Parathyroid adenoma (tissue), 2 donors: ENCODE results near the gene SLC24A3.

ENCODE experiments used
- H2AFZ ChIP-seq: fragments of 300-600 bp; sonication (generic); one replicate; pipeline ENCODE4 v1.7.0; 2017; ENCODE audit warnings: antibody characterized with exemption, mild to moderate bottlenecking
- H3K27ac ChIP-seq: fragments of 300-600 bp; sonication (generic); one replicate; pipeline ENCODE4 v1.7.0; 2017
- H3K27me3 ChIP-seq: fragments of 300-600 bp; sonication (generic); one replicate; pipeline ENCODE4 v1.7.0; 2017; ENCODE audit warnings: low read length; ENCODE audit not compliant: control insufficient read depth, insufficient read depth
- H3K36me3 ChIP-seq: fragments of 300-600 bp; sonication (generic); one replicate; pipeline ENCODE4 v1.7.0; 2017; ENCODE audit warnings: low read length; ENCODE audit not compliant: control insufficient read depth, insufficient read depth
- H3K4me1 ChIP-seq: fragments of 300-600 bp; sonication (generic); one replicate; pipeline ENCODE4 v1.7.0; 2017; ENCODE audit warnings: control low read depth
- H3K4me2 ChIP-seq: fragments of 300-600 bp; sonication (generic); one replicate; pipeline ENCODE4 v1.7.0; 2017; ENCODE audit warnings: low read length
- H3K4me3 ChIP-seq: fragments of 300-600 bp; sonication (generic); one replicate; pipeline ENCODE4 v1.7.0; 2017; ENCODE audit warnings: low read depth, low read length
- H3K79me2 ChIP-seq: fragments of 300-600 bp; sonication (generic); one replicate; pipeline ENCODE4 v1.7.0; 2017; ENCODE audit warnings: control low read depth
- H3K9ac ChIP-seq: fragments of 300-600 bp; sonication (generic); one replicate; pipeline ENCODE4 v1.7.0; 2017; ENCODE audit warnings: mild to moderate bottlenecking
- H3K9me3 ChIP-seq: fragments of 300-600 bp; sonication (generic); one replicate; pipeline ENCODE4 v1.7.0; 2017; ENCODE audit warnings: low read length; ENCODE audit not compliant: control insufficient read depth
- CTCF ChIP-seq: fragments of 300-600 bp; sonication (generic); IDR thresholded peaks from one replicate; pipeline ENCODE4 v1.7.0; 2017; ENCODE audit warnings: antibody characterized with exemption, mild to moderate bottlenecking
- donor health status: primary hyperparathyroidism.

Gene SLC24A3

GRCh38 chr20:19491241-19491640 lies 278.8 kb downstream of the SLC24A3 start:
- H2AFZ ChIP-seq = no peak overlapping the region
- H3K4me2 ChIP-seq = no peak overlapping the region
- no peaks in the 10 kb centered on the region for H3K27me3 ChIP-seq
- no peaks in the 10 kb centered on the region for H3K79me2 ChIP-seq
- H3K36me3 ChIP-seq = no peaks in the 10 kb centered on the region
- H3K4me1 ChIP-seq = no peaks in the 10 kb centered on the region
- no peak overlapping the region for H3K4me3 ChIP-seq
- no peak overlapping the region for H3K27ac ChIP-seq
- no peak overlapping the region for H3K9ac ChIP-seq
- no peaks in the 10 kb centered on the region for H3K9me3 ChIP-seq
- no peak for TF ChIP-seq CTCF

GRCh38 chr20:19492116-19492515 lies 279.7 kb downstream of the SLC24A3 start:
- H3K9ac ChIP-seq = no peak overlapping the region
- H2AFZ ChIP-seq = no peak overlapping the region
- no peaks in the 10 kb centered on the region for H3K36me3 ChIP-seq
- no peaks in the 10 kb centered on the region for H3K4me1 ChIP-seq
- H3K79me2 ChIP-seq = no peaks in the 10 kb centered on the region
- no peak overlapping the region for H3K27ac ChIP-seq
- no peak overlapping the region for H3K4me3 ChIP-seq
- H3K4me2 ChIP-seq = no peak overlapping the region
- no peaks in the 10 kb centered on the region for H3K9me3 ChIP-seq
- H3K27me3 ChIP-seq = no peaks in the 10 kb centered on the region
- TF ChIP-seq CTCF = no peak

- no peak for TF ChIP-seq CTCF
- no peaks in the 10 kb centered on the region for H3K36me3 ChIP-seq
- H3K79me2 ChIP-seq = no peaks in the 10 kb centered on the region
- H3K27ac ChIP-seq = no peak overlapping the region
- H3K4me3 ChIP-seq = no peak overlapping the region
- H2AFZ ChIP-seq = no peak overlapping the region
- no peaks in the 10 kb centered on the region for H3K27me3 ChIP-seq
- no peak overlapping the region for H3K9ac ChIP-seq
- H3K4me2 ChIP-seq = no peak overlapping the region
- H3K9me3 ChIP-seq = no peaks in the 10 kb centered on the region
- no peaks in the 10 kb centered on the region for H3K4me1 ChIP-seq
These were observed 280.4 kb downstream of the SLC24A3 start for GRCh38 chr20:19492687-19493336.

GRCh38 chr20:19493794-19494495 lies 281.5 kb downstream of the SLC24A3 start:
- Histone ChIP-seq H3K9ac (no peak overlapping the region), H3K27ac (no peak overlapping the region), H3K79me2 (no peaks in the 10 kb centered on the region), H3K4me2 (no peak overlapping the region), H3K4me3 (no peak overlapping the region), H2AFZ (no peak overlapping the region), H3K4me1 (no peaks in the 10 kb centered on the region), H3K27me3 (no peaks in the 10 kb centered on the region), H3K36me3 (no peaks in the 10 kb centered on the region), H3K9me3 (no peaks in the 10 kb centered on the region)
- TF ChIP-seq CTCF = no peak
